BJ (cell line): ENCODE measurements around the gene RBM25. TPM values are rescaled to one million over a fixed set of nuclear protein-coding genes. Genes with fewer than 3 reads are reported as not detected.

Experiments used
- CTCF ChIA-PET: fragments of 350-600 bp; formaldehyde crosslinking; extraction: SDS; loops from one replicate; lab custom pipeline; 2021; ENCODE audit warnings: antibody characterized with exemption, inconsistent platforms; lab: Yijun Ruan, JAX
- POLR2A ChIA-PET: fragments of 300-600 bp; sonication (Branson Sonifier 250); formaldehyde crosslinking; extraction: SDS; loops from one replicate; lab custom pipeline; 2021; ENCODE audit warnings: antibody characterized with exemption; lab: Charles Lee
- DNase-seq: peaks from one replicate; pipeline ENCODE4 v3.0.0-alpha.2; 2011; ENCODE audit warnings: low read depth
- H3K27me3 ChIP-seq: 2 replicates; pipeline ENCODE4 v1.6.0; 2011; ENCODE audit warnings: low read length; ENCODE audit not compliant: control insufficient read depth, insufficient read depth
- H3K36me3 ChIP-seq: 2 replicates; pipeline ENCODE4 v1.5.1; 2011; ENCODE audit warnings: low read length; ENCODE audit not compliant: control insufficient read depth, insufficient read depth
- H3K4me3 ChIP-seq: 2 replicates; pipeline ENCODE4 v1.5.1; 2011; ENCODE audit warnings: low read depth, mild to moderate bottlenecking, control low read depth, low read length
- polyA plus RNA-seq: library from polyadenylated mRNA; depleted of rRNA; stranded (reverse); fragments of >200 nt; gene quantifications from 2 replicates; pipeline ENCODE4 v1.2.3, GENCODE V29; 2011
- TF ChIP-seq, protein P1 (sequence below): IDR thresholded peaks from 2 replicates; pipeline ENCODE4 v1.5.1; 2011; ENCODE audit warnings: low read depth, mild to moderate bottlenecking, control low read depth, inconsistent platforms, low read length, moderate library complexity; ENCODE audit not compliant: insufficient read depth

The RBM25 gene
- polyA plus RNA-seq, 1 experiment, result 21.9 TPM

DNA sequence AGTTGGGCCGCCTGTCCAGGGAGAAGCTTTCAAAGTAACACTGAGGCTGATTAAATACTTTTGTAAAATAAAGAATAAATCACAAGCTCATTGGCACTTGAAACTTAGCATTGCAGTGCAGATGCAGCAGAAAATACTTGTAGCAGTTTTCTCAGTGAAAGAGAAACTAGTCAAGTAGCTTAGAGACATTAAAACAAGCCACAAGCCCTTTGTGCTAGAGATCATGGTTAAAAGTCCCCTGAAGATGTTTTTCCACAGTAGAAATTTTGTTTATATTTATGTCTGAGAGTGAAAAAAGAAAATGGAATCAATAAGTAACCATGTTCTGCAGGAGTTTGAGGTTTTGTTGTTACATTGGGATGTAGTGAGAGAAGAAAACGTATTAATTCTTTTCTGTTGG is 83.9 kb downstream of the RBM25 start:
- ChIA-PET POLR2A (no interaction called here), CTCF (no interaction called here)
- Histone ChIP-seq H3K4me3 (no peak overlapping the region), H3K36me3 (no peaks in the 10 kb centered on the region), H3K27me3 (no peaks in the 10 kb centered on the region)
- TF ChIP-seq, protein P1, sequence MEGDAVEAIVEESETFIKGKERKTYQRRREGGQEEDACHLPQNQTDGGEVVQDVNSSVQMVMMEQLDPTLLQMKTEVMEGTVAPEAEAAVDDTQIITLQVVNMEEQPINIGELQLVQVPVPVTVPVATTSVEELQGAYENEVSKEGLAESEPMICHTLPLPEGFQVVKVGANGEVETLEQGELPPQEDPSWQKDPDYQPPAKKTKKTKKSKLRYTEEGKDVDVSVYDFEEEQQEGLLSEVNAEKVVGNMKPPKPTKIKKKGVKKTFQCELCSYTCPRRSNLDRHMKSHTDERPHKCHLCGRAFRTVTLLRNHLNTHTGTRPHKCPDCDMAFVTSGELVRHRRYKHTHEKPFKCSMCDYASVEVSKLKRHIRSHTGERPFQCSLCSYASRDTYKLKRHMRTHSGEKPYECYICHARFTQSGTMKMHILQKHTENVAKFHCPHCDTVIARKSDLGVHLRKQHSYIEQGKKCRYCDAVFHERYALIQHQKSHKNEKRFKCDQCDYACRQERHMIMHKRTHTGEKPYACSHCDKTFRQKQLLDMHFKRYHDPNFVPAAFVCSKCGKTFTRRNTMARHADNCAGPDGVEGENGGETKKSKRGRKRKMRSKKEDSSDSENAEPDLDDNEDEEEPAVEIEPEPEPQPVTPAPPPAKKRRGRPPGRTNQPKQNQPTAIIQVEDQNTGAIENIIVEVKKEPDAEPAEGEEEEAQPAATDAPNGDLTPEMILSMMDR, result no peak
- no peak for DNase-seq

DNA sequence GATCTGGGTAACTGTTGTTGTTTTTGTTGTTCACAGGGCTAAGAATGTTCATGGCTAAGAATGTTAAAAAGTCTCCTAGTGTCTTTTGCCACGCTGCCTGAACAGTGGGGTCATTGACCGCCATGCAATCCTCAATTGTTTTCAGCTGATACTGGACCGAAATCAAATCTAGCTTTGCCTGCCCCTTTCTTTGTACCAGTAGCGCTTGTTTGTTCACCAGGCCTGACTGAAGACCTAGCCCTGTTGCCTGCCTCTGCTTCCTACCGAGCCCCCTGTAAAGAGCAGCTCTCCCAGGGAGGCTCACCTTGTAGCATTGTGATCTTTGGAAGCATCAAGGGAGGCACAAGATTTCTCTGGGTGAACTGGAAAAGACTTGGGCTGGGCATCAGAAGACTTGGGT is 84.7 kb downstream of the RBM25 start:
- Histone ChIP-seq H3K36me3 (no peaks in the 10 kb centered on the region), H3K4me3 (no peak overlapping the region), H3K27me3 (no peaks in the 10 kb centered on the region)
- no peak for DNase-seq
- ChIA-PET CTCF (no interaction called here), POLR2A (no interaction called here)
- TF ChIP-seq, protein P1, result no peak

DNA sequence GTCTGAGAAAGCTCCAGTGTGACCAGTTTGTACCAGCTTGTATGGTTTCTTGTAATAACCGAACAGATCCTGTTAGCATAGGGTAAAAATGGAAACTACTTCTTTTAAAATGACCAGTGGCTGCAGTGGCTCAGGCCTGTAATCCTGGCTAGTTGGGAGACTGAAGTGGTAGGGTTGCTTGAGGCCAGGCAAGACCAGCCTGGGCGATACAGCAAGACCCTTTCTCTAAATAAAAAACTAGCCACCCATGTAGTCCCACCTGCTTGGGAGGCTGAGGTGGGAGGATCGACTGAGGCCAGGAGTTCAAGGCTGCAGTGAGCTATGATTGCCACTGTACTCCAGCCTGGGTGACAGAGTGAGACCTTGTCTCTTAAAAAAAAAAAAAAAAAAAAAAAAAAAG is 85.3 kb downstream of the RBM25 start:
- Histone ChIP-seq H3K27me3 (no peaks in the 10 kb centered on the region), H3K4me3 (no peak overlapping the region), H3K36me3 (0 out of 2 replicates have a peak, but pooled peaks cover 1% of the 10 kb centered on the region)
- TF ChIP-seq, protein P1, result no peak
- CTCF ChIA-PET, result interaction anchor here (0.6 kb wide), 1 partner anchor 44 kb away, joined by 8 read pairs; no protein-coding TSS in a partner anchor
- DNase-seq, result no peak
- POLR2A ChIA-PET, result no interaction called here

DNA sequence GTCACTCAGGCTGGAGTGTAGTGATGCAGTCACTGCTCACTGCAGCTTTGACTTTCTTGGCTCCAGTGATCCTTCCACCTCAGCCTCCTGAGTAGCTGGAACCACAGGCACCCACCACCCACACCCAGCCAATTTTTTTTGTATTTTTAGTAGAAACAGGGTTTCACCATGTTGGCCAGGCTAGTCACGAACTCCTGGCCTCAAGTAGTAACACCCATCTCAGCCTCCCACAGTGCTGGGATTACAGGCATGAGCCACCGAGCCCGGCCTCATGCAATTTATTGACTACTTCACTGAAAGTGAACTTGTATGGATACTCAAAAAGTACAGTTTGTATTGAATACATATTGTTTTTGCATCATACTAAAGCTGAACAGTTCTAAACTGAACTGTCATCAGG is 87.0 kb downstream of the RBM25 start:
- H3K36me3 ChIP-seq, result 0 out of 2 replicates have a peak, but pooled peaks cover 3% of the 10 kb centered on the region
- ChIA-PET POLR2A (no interaction called here), CTCF (no interaction called here)
- TF ChIP-seq, protein P1, result no peak
- no peak for DNase-seq
- H3K27me3 ChIP-seq, result no peaks in the 10 kb centered on the region
- no peak overlapping the region for H3K4me3 ChIP-seq

DNA sequence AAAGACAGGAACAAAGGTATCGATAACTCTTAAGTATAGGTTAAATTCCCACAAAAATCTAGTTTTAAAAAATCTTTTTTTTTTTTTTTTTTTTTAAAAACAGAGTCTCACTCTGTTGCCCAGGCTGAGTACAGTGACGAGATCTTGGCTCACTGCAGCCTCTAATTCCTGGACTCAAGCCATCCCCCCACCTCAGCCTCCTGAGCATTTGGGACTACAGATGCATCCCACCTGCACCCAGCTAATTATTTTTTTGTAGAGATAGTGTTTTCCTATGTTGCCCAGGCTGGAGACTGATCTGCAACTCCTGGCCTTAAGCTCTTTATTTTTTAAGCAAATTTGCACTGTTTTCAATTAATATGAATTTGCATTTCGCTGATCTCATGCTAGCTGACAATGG is 87.8 kb downstream of the RBM25 start:
- TF ChIP-seq, protein P1, result no peak
- no peak for DNase-seq
- ChIA-PET POLR2A (no interaction called here), CTCF (interaction anchor here (1.0 kb wide), 1 partner anchor 9 kb away, joined by 3 read pairs; no protein-coding TSS in a partner anchor)
- 0 out of 2 replicates have a peak, but pooled peaks cover 3% of the 10 kb centered on the region for H3K36me3 ChIP-seq
- H3K27me3 ChIP-seq, result no peaks in the 10 kb centered on the region
- H3K4me3 ChIP-seq, result no peak overlapping the region
